HepG2 (cell line): Measurements from ENCODE around the gene TRIM54. TPM values are rescaled to one million over a fixed set of nuclear protein-coding genes. Genes with fewer than 3 reads are reported as not detected.
A peak's percentile ranks its signal among the peaks of the same experiment; 100 is the strongest.

Experiments used
- AGO1 ChIP-seq: fragments of 200-400 bp; formaldehyde crosslinking; IDR thresholded peaks from 2 replicates; pipeline ENCODE4 v1.6.1; 2017; ENCODE audit warnings: mild to moderate bottlenecking, low read depth, low read length, moderate library complexity; ENCODE audit not compliant: poor library complexity, severe bottlenecking
- DMAP1 ChIP-seq: IDR thresholded peaks from 2 replicates; pipeline ENCODE4 v1.6.1; 2016
- FOXO4 ChIP-seq: sonication (generic); formaldehyde crosslinking; conservative IDR thresholded peaks from 2 replicates; pipeline ENCODE4 v1.8.1; 2023; ENCODE audit warnings: missing genetic modification reagents
- GABPA ChIP-seq, 2 experiments: IDR thresholded peaks; 2 replicates each; pipeline ENCODE4 v1.6.1; 2011 to 2016; ENCODE audit warnings: low read depth in 2 of 2, low read length in 1 of 2, missing biosample characterization in 1 of 2, missing genetic modification characterization in 1 of 2
- GTF3A ChIP-seq: sonication (generic); formaldehyde crosslinking; conservative IDR thresholded peaks from 2 replicates; pipeline ENCODE4 v1.4.0; 2020; ENCODE audit warnings: mild to moderate bottlenecking, missing genetic modification reagents
- MLX ChIP-seq: IDR thresholded peaks from 2 replicates; pipeline ENCODE4 v1.6.1; 2016
- MXD1 ChIP-seq: sonication (generic); formaldehyde crosslinking; IDR thresholded peaks from 2 replicates; pipeline ENCODE4 v1.4.0; 2020; ENCODE audit warnings: mild to moderate bottlenecking, missing genetic modification reagents
- NCOA5 ChIP-seq: sonication (generic); formaldehyde crosslinking; IDR thresholded peaks from 2 replicates; pipeline ENCODE4 v1.4.0; 2020; ENCODE audit warnings: missing genetic modification reagents
- NFE2L1 ChIP-seq: sonication (generic); formaldehyde crosslinking; IDR thresholded peaks from 2 replicates; pipeline ENCODE4 v1.4.0; 2020; ENCODE audit warnings: missing genetic modification reagents, mild to moderate bottlenecking, borderline replicate concordance
- NFKBIZ ChIP-seq: IDR thresholded peaks from 2 replicates; pipeline ENCODE4 v1.6.1; 2018; ENCODE audit warnings: missing genetic modification reagents, missing compliant biosample characterization
- RBM22 ChIP-seq: fragments of 200-400 bp; formaldehyde crosslinking; optimal IDR thresholded peaks from 2 replicates; pipeline ENCODE3; 2017; ENCODE audit warnings: mild to moderate bottlenecking, low read length, moderate library complexity
- REL ChIP-seq: sonication (generic); formaldehyde crosslinking; conservative IDR thresholded peaks from 2 replicates; pipeline ENCODE4 v1.8.0; 2022; ENCODE audit warnings: mild to moderate bottlenecking, missing genetic modification reagents, moderate library complexity
- RFXAP ChIP-seq: sonication (generic); formaldehyde crosslinking; IDR thresholded peaks from 2 replicates; pipeline ENCODE4 v1.4.0; 2020; ENCODE audit warnings: missing genetic modification reagents, borderline replicate concordance
- ZBTB8A ChIP-seq: sonication (generic); formaldehyde crosslinking; IDR thresholded peaks from 2 replicates; pipeline ENCODE4 v1.4.0; 2020; ENCODE audit warnings: mild to moderate bottlenecking, low read depth, missing genetic modification reagents, borderline replicate concordance
- ZFP36L1 ChIP-seq: sonication (generic); formaldehyde crosslinking; IDR thresholded peaks from 2 replicates; pipeline ENCODE4 v1.8.0; 2022; ENCODE audit warnings: mild to moderate bottlenecking, missing genetic modification reagents, moderate library complexity
- ZFP82 ChIP-seq: sonication (generic); formaldehyde crosslinking; IDR thresholded peaks from 2 replicates; pipeline ENCODE4 v1.5.1; 2020; ENCODE audit warnings: mild to moderate bottlenecking, missing genetic modification reagents, borderline replicate concordance
- ZNF274 ChIP-seq: sonication (generic); formaldehyde crosslinking; IDR thresholded peaks from 2 replicates; pipeline ENCODE4 v1.5.1; 2020; ENCODE audit warnings: mild to moderate bottlenecking, missing genetic modification reagents
- ZNF3 ChIP-seq: IDR thresholded peaks from 2 replicates; pipeline ENCODE4 v1.7.0; 2017; ENCODE audit warnings: inconsistent platforms
- ZNF30 ChIP-seq: sonication (generic); formaldehyde crosslinking; IDR thresholded peaks from 2 replicates; pipeline ENCODE4 v1.5.0; 2020; ENCODE audit warnings: mild to moderate bottlenecking, missing genetic modification reagents
- ZNF343 ChIP-seq: sonication (generic); formaldehyde crosslinking; IDR thresholded peaks from 2 replicates; pipeline ENCODE4 v1.4.0; 2020; ENCODE audit warnings: mild to moderate bottlenecking, missing genetic modification reagents
- ZNF432 ChIP-seq: sonication (generic); formaldehyde crosslinking; IDR thresholded peaks from 2 replicates; pipeline ENCODE4 v1.5.0; 2020; ENCODE audit warnings: missing genetic modification reagents, mild to moderate bottlenecking, borderline replicate concordance
- ZNF484 ChIP-seq: sonication (generic); formaldehyde crosslinking; IDR thresholded peaks from 2 replicates; pipeline ENCODE4 v1.5.1; 2020; ENCODE audit warnings: mild to moderate bottlenecking, low read depth, missing genetic modification reagents, borderline replicate concordance
- ZNF530 ChIP-seq: sonication (generic); formaldehyde crosslinking; IDR thresholded peaks from 2 replicates; pipeline ENCODE4 v1.5.0; 2020; ENCODE audit warnings: low read depth, mild to moderate bottlenecking, missing genetic modification reagents
- ZNF562 ChIP-seq: sonication (generic); formaldehyde crosslinking; IDR thresholded peaks from 2 replicates; pipeline ENCODE4 v1.8.0; 2022; ENCODE audit warnings: missing genetic modification reagents, borderline replicate concordance
- ZNF652 ChIP-seq: IDR thresholded peaks from 2 replicates; pipeline ENCODE4 v1.6.1; 2016; ENCODE audit warnings: low read depth, borderline replicate concordance
- ZNF746 ChIP-seq: sonication (generic); formaldehyde crosslinking; IDR thresholded peaks from 2 replicates; pipeline ENCODE4 v1.8.0; 2022; ENCODE audit warnings: mild to moderate bottlenecking, missing genetic modification reagents
- ZNF747 ChIP-seq: sonication (generic); formaldehyde crosslinking; IDR thresholded peaks from 2 replicates; pipeline ENCODE4 v1.8.1; 2023; ENCODE audit warnings: missing genetic modification reagents, mild to moderate bottlenecking, borderline replicate concordance
- polyA plus RNA-seq, 8 experiments: library from polyadenylated mRNA; depleted of rRNA in 3 of 8; stranded (reverse) in 7 of 8; unstranded in 1 of 8; fragments of >200 nt; fragmentation: Illumina TruSeq in 4 of 8; extraction: Trizol in 4 of 8; gene quantifications; 2 replicates each; pipeline versions ENCODE4 v1.2.1 to v1.2.3, GENCODE V29; 2011 to 2016; ENCODE audit warnings: low read depth in 4 of 8, missing spikeins in 1 of 8, mixed read lengths in 1 of 8; ENCODE audit not compliant: insufficient read depth in 1 of 8
- total RNA-seq, 5 experiments: library from RNA; depleted of rRNA; stranded (reverse); fragments of >200 nt; fragmentation: Illumina TruSeq; extraction: Trizol; gene quantifications; 2 replicates each; pipeline ENCODE4 v1.2.3, GENCODE V29; 2016; ENCODE audit warnings: low read depth in 1 of 5

The TRIM54 gene
- total and polyA plus RNA-seq, 2 of the 13 experiments (the other 11 are each of a cell fraction or from before 2014, with no cell fraction given): 0.07 to 0.13 TPM

- TF ChIP-seq ZNF652: no peak; the same call in 1 of the 2 replicates
- peak; percentile 86; the same call in 1 of the 2 replicates for TF ChIP-seq ZFP36L1 (CRISPR knock-in tag)
- peak; percentile 91 for TF ChIP-seq AGO1
- TF ChIP-seq RFXAP (CRISPR knock-in tag): peak; percentile 88; the same call in 1 of the 2 replicates
- TF ChIP-seq GTF3A (CRISPR knock-in tag): no peak
- no peak for TF ChIP-seq ZNF562 (CRISPR knock-in tag)
- peak; percentile 27; the same call in 1 of the 2 replicates for TF ChIP-seq NFE2L1 (CRISPR knock-in tag)
- TF ChIP-seq ZNF747 (CRISPR knock-in tag): peak; percentile 97
- TF ChIP-seq ZNF30 (CRISPR knock-in tag): no peak
- TF ChIP-seq NCOA5 (CRISPR knock-in tag): no peak
- TF ChIP-seq ZNF3 (CRISPR knock-in tag): no peak
- TF ChIP-seq MLX (CRISPR knock-in tag): peak; percentile 87; the same call in 1 of the 2 replicates
- peak; percentile 76 for TF ChIP-seq NFKBIZ (CRISPR knock-in tag)
- TF ChIP-seq ZNF530 (CRISPR knock-in tag): no peak; the same call in 1 of the 2 replicates
- TF ChIP-seq DMAP1: peak; percentile 93; the same call in 1 of the 2 replicates
- TF ChIP-seq ZNF746 (CRISPR knock-in tag): peak; percentile 65; the same call in 1 of the 2 replicates
- TF ChIP-seq MXD1: peak; percentile 95
- TF ChIP-seq FOXO4 (CRISPR knock-in tag): 0 out of 2 replicates have a peak, but pooled peaks have one; percentile 93
- no peak for TF ChIP-seq REL (CRISPR knock-in tag)
- no peak for TF ChIP-seq ZNF484 (CRISPR knock-in tag)
- TF ChIP-seq RBM22: peak; percentile 99
- TF ChIP-seq GABPA (IDR thresholded peaks at IDR 0.05; ENCODE audit: low read depth, low read length): peak; percentile 97
- peak; percentile 99 for TF ChIP-seq GABPA (CRISPR knock-in tag; IDR thresholded peaks at IDR 0.05; ENCODE audit: low read depth)
- TF ChIP-seq ZBTB8A (CRISPR knock-in tag): no peak
- no peak for TF ChIP-seq ZNF432 (CRISPR knock-in tag)
- TF ChIP-seq ZNF343 (CRISPR knock-in tag): no peak
- TF ChIP-seq ZFP82: peak; percentile 80; the same call in 1 of the 2 replicates
- TF ChIP-seq ZNF274: peak; percentile 82; the same call in 1 of the 2 replicates
Observed at GRCh38 chr2:27322766-27323595, 40.8 kb downstream of the TRIM54 start, which contains the start of gene MPV17 (continued).
